Activated T-helper 17 cell treated with anti-CD3 and anti-CD28 coated beads, Interleukin-2, amount 50 U/mL, for 72 hours (primary cell): ENCODE results near the gene KIFAP3. TPM values are rescaled to one million over a fixed set of nuclear protein-coding genes. Genes with fewer than 3 reads are reported as not detected.

Experiments
- total RNA-seq, 2 donors: library from RNA; stranded (reverse); gene quantifications; one replicate each; pipeline ENCODE4 v1.2.3, GENCODE V29; 2022

The KIFAP3 gene
- total RNA-seq, 2 donors from 2014 or later: 26.4 to 32.6 TPM

Other genes with a start within 250 kb of the KIFAP3 start
- 10 to 100 TPM; 15.0 to 16.4 TPM for gene SCYL3, start 180.8 kb downstream of the KIFAP3 start, total RNA-seq
- not detected for gene NTMT2, start 71.3 kb upstream of the KIFAP3 start, total RNA-seq